Activated naive CD4-positive, alpha-beta T cell treated with anti-CD3 and anti-CD28 coated beads, Interleukin-2, amount 50 U/mL, for 24 hours (primary cell): Measurements from ENCODE around the gene SEPTIN11.
A peak's percentile ranks its signal among the peaks of the same experiment; 100 is the strongest.
"Not testable (repeated sequence)": the region's sequence is repeated elsewhere in the genome, so short reads cannot be mapped to it uniquely, and the experiment has no call there.

Experiments used
- H3K27ac Mint-ChIP-seq: one replicate; pipeline ENCODE4 v1.8.0; 2021; ENCODE audit warnings: mild to moderate bottlenecking, mixed read lengths
- H3K27me3 Mint-ChIP-seq: one replicate; pipeline ENCODE4 v1.8.0; 2021; ENCODE audit warnings: mixed read lengths
- H3K36me3 Mint-ChIP-seq: one replicate; pipeline ENCODE4 v1.8.0; 2021; ENCODE audit warnings: mixed read lengths
- H3K4me1 Mint-ChIP-seq: one replicate; pipeline ENCODE4 v1.8.0; 2021; ENCODE audit warnings: mixed read lengths
- H3K4me3 Mint-ChIP-seq: one replicate; pipeline ENCODE4 v1.8.0; 2021; ENCODE audit warnings: mild to moderate bottlenecking, mixed read lengths
- H3K9me3 Mint-ChIP-seq: one replicate; pipeline ENCODE4 v1.8.0; 2021; ENCODE audit warnings: mixed read lengths

Gene SEPTIN11

GRCh38 chr4:76963131-76963750 is 13.7 kb downstream of the SEPTIN11 start:
- Mint-ChIP-seq H3K9me3 (peaks cover 5% of the 10 kb centered on the region), H3K36me3 (peaks cover 2% of the 10 kb centered on the region), H3K4me3 (no peak overlapping the region), H3K4me1 (peaks cover 17% of the 10 kb centered on the region), H3K27ac (no peak overlapping the region), H3K27me3 (no peaks in the 10 kb centered on the region)

- not testable (repeated sequence) for H3K4me3 Mint-ChIP-seq, H3K36me3 Mint-ChIP-seq, H3K27ac Mint-ChIP-seq, H3K9me3 Mint-ChIP-seq, H3K27me3 Mint-ChIP-seq
- H3K4me1 Mint-ChIP-seq: peaks cover 17% of the 10 kb centered on the region
Measured at GRCh38 chr4:76963927-76964326, 14.4 kb downstream of the SEPTIN11 start.

- peaks cover 12% of the 10 kb centered on the region for H3K4me1 Mint-ChIP-seq
- no peak overlapping the region for H3K4me3 Mint-ChIP-seq
- no peaks in the 10 kb centered on the region for H3K36me3 Mint-ChIP-seq
- no peaks in the 10 kb centered on the region for H3K27me3 Mint-ChIP-seq
- no peak overlapping the region for H3K27ac Mint-ChIP-seq
- peaks cover 5% of the 10 kb centered on the region for H3K9me3 Mint-ChIP-seq
Measured at GRCh38 chr4:76964769-76965168, 15.2 kb downstream of the SEPTIN11 start.

- Mint-ChIP-seq H3K4me3 (no peak overlapping the region), H3K27ac (no peak overlapping the region)
Measured at GRCh38 chr4:76965866-76966579, 16.5 kb downstream of the SEPTIN11 start.

DNA sequence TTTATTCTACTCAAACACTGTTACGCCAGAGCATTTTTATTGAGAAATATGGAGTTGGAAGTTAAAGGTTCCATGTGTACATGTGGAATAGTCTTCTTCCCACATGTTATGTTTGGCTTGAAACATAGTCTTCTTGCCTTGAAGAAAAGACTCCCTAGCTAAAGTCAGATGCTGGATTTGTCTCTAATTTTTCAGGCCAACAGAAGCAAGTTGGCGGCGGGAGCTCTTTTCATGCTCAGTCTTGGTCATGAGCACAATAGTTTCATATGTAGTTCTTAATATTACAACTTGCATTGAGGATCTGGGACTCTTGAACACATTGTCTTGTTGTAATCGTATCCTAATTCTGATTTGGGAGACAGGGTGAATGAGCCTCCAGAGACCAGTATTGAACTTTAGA is 19.4 kb downstream of the SEPTIN11 start:
- no peak overlapping the region for H3K27ac Mint-ChIP-seq
- no peaks in the 10 kb centered on the region for H3K27me3 Mint-ChIP-seq
- peaks cover 4% of the 10 kb centered on the region for H3K4me1 Mint-ChIP-seq
- peaks cover 5% of the 10 kb centered on the region for H3K9me3 Mint-ChIP-seq
- no peaks in the 10 kb centered on the region for H3K36me3 Mint-ChIP-seq
- H3K4me3 Mint-ChIP-seq: no peak overlapping the region

More at GRCh38 chr4:76965866-76966579, 16.5 kb downstream of the SEPTIN11 start:
- no peaks in the 10 kb centered on the region for H3K4me1 Mint-ChIP-seq
- H3K27me3 Mint-ChIP-seq: no peaks in the 10 kb centered on the region
- no peaks in the 10 kb centered on the region for H3K36me3 Mint-ChIP-seq
- peaks cover 5% of the 10 kb centered on the region for H3K9me3 Mint-ChIP-seq

DNA sequence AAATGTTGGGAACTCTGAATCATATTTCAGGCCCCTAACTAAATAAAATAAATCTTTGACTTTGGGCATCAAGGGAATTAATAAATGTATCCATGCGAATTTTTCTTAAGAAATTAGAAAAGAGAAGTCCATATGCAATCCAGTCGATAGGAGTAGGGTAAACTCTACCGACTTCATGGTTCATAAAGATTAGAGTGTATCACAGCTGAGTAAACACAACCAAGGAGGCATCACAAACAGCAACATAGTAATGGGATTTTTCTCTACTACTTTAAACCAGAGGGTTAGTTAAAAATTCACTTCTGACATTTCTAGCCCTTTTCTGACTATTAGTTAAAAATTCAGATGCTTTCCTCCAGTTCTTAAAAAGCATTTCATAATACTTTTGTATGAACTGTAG is 19.9 kb downstream of the SEPTIN11 start:
- no peaks in the 10 kb centered on the region for H3K9me3 Mint-ChIP-seq
- H3K27ac Mint-ChIP-seq: no peak overlapping the region
- no peak overlapping the region for H3K4me3 Mint-ChIP-seq
- H3K4me1 Mint-ChIP-seq: peaks cover 4% of the 10 kb centered on the region
- no peaks in the 10 kb centered on the region for H3K27me3 Mint-ChIP-seq
- H3K36me3 Mint-ChIP-seq: no peaks in the 10 kb centered on the region

DNA sequence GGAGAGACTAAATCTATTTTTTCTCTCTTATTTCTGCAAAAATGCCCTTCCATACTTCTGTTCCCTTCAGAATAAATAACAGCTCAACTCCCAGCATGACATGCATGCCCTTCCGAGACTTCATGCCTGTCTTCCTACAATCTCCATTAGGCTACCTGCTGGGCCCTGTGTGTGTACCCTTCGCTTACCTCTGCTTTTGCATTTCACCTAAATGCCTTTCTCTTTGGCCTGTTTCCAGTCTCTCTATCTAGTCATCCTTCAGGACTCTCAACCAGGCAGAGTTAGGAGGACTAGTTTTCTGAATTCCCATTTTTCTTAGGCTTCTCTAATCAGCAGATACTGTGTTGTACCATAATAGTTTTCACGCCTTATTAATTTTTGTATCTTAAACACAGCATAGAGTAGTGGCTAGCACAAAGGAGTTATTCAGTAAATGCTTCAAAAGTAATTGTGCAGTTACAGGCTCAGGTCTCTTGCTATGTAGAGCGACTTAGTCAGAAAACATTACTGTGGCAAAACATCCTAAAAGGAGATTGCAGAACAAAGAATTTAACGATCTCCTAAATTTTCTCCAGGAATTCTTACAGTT is 20.5 kb downstream of the SEPTIN11 start:
- Mint-ChIP-seq H3K27me3 (no peaks in the 10 kb centered on the region), H3K4me3 (no peak overlapping the region), H3K36me3 (no peaks in the 10 kb centered on the region), H3K27ac (no peak overlapping the region), H3K9me3 (no peaks in the 10 kb centered on the region), H3K4me1 (peaks cover 4% of the 10 kb centered on the region)

- Mint-ChIP-seq H3K27ac (no peak overlapping the region), H3K9me3 (no peaks in the 10 kb centered on the region), H3K27me3 (no peaks in the 10 kb centered on the region), H3K36me3 (peaks cover 2% of the 10 kb centered on the region), H3K4me1 (peaks cover 11% of the 10 kb centered on the region), H3K4me3 (no peak overlapping the region)
Measured at GRCh38 chr4:76972306-76972705, 22.8 kb downstream of the SEPTIN11 start.

GRCh38 chr4:76974150-76974549 is 24.6 kb downstream of the SEPTIN11 start:
- Mint-ChIP-seq H3K27me3 (no peaks in the 10 kb centered on the region), H3K9me3 (no peaks in the 10 kb centered on the region), H3K27ac (no peak overlapping the region), H3K4me3 (no peak overlapping the region), H3K4me1 (peaks cover 30% of the 10 kb centered on the region), H3K36me3 (peaks cover 2% of the 10 kb centered on the region)

- Mint-ChIP-seq H3K27me3 (no peaks in the 10 kb centered on the region), H3K36me3 (peaks cover 2% of the 10 kb centered on the region), H3K27ac (no peak overlapping the region), H3K4me1 (peaks cover 44% of the 10 kb centered on the region), H3K4me3 (no peak overlapping the region), H3K9me3 (no peaks in the 10 kb centered on the region)
Measured at GRCh38 chr4:76977113-76977512, 27.6 kb downstream of the SEPTIN11 start.

GRCh38 chr4:76977736-76978350 is 28.3 kb downstream of the SEPTIN11 start:
- no peaks in the 10 kb centered on the region for H3K27me3 Mint-ChIP-seq
- peaks cover 2% of the 10 kb centered on the region for H3K36me3 Mint-ChIP-seq
- no peak overlapping the region for H3K4me3 Mint-ChIP-seq
- H3K9me3 Mint-ChIP-seq: no peaks in the 10 kb centered on the region
- H3K27ac Mint-ChIP-seq: no peak overlapping the region
- peaks cover 49% of the 10 kb centered on the region for H3K4me1 Mint-ChIP-seq

DNA sequence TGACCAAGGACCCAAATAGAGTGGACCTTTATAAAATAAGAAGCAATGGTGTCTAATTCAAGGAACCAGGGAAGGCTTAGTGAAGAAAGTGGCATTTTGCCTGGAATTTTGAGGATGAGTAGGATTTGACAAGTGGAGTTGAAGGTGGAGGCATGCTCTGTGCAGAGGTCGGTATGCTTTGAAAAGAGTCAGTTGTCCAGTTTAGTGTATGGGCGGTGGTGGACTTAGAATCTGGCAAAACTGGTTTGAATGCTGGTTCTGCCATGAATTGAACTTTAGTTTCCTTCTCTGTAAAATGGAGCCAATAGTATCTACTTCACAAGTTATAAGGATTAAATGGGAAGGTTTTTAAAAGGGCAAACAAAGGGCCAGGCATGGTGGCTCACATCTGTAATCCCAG is 29.7 kb downstream of the SEPTIN11 start:
- Mint-ChIP-seq H3K4me1 (peaks cover 63% of the 10 kb centered on the region), H3K27ac (no peak overlapping the region), H3K4me3 (no peak overlapping the region)

DNA sequence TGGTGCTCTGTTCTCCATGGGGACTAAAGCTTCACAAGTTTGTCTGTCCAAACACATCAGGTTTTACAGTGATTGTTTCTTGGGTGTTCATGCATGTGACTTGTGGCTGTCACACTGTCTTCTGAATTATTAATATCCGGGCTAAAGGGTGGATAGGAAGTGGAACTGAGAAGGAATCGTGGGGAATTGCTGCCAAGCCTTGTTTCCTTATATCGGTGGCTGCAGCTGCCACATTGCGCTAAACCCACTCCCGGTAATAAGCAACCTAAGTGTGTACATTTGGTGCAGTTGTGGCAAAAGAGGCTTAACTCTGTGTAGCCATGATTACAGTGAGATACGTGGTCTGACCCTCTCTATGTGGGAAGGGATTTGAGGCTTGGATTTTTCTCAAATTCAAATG is 30.7 kb downstream of the SEPTIN11 start:
- H3K4me3 Mint-ChIP-seq: no peak overlapping the region
- H3K9me3 Mint-ChIP-seq: no peaks in the 10 kb centered on the region
- peaks cover 73% of the 10 kb centered on the region for H3K4me1 Mint-ChIP-seq
- no peaks in the 10 kb centered on the region for H3K27me3 Mint-ChIP-seq
- peaks cover 2% of the 10 kb centered on the region for H3K36me3 Mint-ChIP-seq
- H3K27ac Mint-ChIP-seq: no peak overlapping the region

More for the DNA sequence above, 29.7 kb downstream of the SEPTIN11 start:
- Mint-ChIP-seq H3K27me3 (no peaks in the 10 kb centered on the region), H3K9me3 (no peaks in the 10 kb centered on the region), H3K36me3 (peaks cover 2% of the 10 kb centered on the region)

- Mint-ChIP-seq H3K4me1 (peaks cover 85% of the 10 kb centered on the region), H3K27me3 (no peaks in the 10 kb centered on the region), H3K4me3 (no peak overlapping the region), H3K27ac (no peak overlapping the region), H3K9me3 (no peaks in the 10 kb centered on the region), H3K36me3 (peaks cover 2% of the 10 kb centered on the region)
Measured at GRCh38 chr4:76981644-76982043, 32.1 kb downstream of the SEPTIN11 start.

DNA sequence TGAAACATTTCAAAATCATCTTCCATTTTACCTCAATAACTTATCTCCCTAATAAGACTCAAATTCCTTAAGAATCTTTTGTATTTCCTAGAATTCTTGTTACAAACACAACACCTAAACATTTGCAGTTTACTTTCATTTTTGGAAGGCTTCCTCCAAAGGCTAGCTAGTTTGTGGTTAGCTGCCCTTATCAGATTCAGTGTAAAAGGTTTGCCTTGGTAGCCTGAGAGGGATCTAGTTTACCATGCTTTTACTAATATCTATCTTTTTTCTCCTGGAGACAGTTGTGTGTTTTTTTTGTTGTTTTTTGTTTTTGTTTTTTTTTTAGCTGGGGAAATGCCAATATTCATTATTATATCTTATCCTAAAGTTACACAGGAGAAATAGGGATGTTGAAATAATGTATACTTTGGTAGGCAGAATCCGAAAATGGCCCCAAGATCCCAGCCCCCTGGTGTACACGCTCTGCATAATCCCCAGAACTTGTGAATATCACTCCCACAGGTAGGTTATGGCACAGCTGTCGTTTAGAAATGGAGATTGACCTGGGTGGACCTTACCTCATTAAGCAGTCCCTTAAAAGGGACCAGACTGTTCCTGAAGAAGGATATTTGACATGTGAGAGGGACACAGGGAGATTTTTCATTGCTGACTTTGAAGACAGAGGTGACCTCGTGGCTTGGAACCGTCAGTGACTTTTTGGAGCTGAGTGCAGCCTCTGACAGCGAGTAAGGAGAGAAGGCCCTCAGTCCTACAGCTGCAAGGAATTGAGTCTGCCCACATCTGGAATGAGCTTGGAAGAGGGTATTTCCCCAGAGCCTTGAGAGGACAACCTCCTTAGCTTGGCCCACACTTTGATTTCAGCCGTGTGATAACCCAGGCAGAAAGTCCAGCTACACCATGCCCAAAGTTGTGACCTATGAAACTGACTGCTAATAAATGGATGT is 33.4 kb downstream of the SEPTIN11 start:
- Mint-ChIP-seq H3K9me3 (no peaks in the 10 kb centered on the region), H3K27ac (peak overlapping the region; percentile 2), H3K27me3 (no peaks in the 10 kb centered on the region), H3K4me1 (peaks cover 82% of the 10 kb centered on the region), H3K36me3 (no peaks in the 10 kb centered on the region), H3K4me3 (no peak overlapping the region)
